HT-29 (cell line): ENCODE data around the gene GPR26. TPM values are rescaled to one million over a fixed set of nuclear protein-coding genes. Genes with fewer than 3 reads are reported as not detected.
"Not testable (repeated sequence)": the region's sequence is repeated elsewhere in the genome, so short reads cannot be mapped to it uniquely, and the experiment has no call there.

Experiments
- DNase-seq: peaks from one replicate; pipeline ENCODE4 v3.0.0-alpha.2; 2015; ENCODE audit warnings: low spot score
- total RNA-seq: library from RNA; depleted of rRNA; stranded (reverse); fragments of >200 nt; shearing (Covaris generic); gene quantifications from 2 replicates; pipeline ENCODE4 v1.2.3, GENCODE V29; 2014; rRNA removed

The GPR26 gene
- total RNA-seq, 1 experiment from 2014 or later = not detected

DNA sequence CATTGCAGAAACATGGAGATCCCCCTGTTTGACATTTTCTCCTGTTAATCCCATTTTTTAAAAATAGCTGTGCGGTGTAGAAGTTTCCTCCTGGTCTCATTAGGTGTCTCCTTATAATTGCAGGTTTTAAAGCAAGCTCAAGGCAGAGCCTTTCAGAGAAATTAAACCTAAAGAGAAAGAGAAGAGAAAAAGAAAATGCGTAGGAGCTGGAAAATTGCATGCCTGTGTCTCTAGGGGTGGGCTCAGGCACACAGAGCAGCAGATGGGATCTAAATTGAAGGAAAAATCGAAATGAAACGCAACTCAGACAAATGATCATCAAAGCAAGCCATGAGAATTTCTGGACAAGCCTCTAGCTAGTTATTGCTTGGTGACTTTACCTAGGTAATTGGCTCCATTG lies 40.1 kb downstream of the GPR26 start:
- DNase-seq = no peak

DNA sequence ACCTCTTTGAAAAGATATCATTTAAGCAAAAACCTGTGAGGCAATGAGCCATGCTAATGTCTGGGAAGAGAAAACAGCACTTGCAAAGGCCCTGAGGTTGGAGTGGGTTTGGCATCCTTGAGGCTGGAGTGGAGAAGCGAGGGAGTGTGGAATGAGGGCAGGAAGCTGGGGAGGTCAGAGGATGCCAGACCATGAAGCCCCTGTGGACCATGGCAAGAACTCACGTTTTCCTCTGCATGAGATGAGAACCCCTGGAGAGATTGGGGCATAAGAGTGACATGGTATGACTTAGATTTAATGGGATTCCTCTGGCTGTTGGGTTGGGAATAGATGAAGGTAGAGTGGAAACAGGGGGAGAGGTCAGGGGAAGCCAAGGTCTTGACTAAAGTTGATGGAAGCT lies 49.4 kb downstream of the GPR26 start:
- DNase-seq = no peak

DNA sequence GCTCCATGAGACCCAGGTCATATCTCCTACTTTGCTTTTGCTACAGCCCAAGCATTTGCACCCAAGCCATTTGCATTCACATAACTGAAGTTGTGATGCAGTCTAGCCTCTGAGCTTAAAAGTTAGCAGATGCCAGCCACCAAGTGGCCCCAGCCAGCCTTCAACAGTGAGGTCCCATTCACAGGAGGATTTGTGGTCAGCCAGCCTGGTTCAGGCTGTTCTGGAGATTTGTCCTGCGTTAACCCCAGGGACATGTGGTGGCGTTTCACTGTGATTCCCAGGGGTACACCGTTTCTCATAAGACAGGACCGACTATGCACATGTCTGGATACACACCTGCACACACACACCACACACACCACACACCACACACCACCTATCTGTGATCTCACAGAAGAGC lies 51.2 kb downstream of the GPR26 start:
- DNase-seq = no peak

DNA sequence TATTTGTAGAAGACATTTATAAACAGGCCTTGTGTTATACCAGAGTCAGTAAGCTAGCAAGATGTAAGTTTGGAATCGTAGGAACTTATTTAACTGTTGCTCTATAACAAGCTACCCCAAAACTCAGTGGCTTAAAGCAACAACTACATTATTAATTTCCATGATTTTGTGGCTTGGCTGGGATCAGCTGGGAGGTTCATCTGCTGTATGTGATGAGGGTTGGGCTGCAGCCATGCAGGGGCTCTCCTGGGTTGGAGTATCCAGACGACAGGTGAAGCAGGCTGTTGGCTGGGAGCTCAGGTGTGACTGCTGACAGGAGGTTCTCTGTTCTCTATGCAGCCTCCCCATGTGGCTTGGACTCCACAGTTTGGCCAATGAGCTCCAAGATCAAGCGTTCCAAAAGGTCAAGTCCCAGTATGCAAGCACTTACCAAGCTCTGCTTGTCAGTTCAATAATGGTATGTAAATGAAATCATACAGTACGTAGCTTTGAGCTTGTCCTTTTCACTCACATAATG lies 52.4 kb downstream of the GPR26 start:
- no peak for DNase-seq

DNA sequence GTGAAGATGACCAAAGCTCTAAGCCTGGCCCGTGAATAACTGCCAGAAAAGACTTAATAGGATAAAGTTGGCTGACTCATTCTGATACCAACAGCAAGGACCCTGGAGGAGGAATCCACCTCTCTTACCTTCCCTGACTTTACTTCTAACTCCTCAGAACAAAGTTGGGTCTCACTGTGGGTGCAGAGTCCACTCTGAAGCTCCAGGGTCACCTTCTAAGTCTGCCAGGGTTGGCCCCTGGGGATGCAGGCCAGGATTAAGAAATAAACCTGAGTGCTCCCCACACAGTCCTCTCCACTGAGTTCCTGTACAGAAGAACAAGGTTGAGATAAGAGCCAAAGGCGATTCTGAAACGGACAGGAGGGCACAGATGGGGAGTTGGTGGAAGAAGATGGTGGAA lies 54.4 kb downstream of the GPR26 start:
- DNase-seq = no peak

DNA sequence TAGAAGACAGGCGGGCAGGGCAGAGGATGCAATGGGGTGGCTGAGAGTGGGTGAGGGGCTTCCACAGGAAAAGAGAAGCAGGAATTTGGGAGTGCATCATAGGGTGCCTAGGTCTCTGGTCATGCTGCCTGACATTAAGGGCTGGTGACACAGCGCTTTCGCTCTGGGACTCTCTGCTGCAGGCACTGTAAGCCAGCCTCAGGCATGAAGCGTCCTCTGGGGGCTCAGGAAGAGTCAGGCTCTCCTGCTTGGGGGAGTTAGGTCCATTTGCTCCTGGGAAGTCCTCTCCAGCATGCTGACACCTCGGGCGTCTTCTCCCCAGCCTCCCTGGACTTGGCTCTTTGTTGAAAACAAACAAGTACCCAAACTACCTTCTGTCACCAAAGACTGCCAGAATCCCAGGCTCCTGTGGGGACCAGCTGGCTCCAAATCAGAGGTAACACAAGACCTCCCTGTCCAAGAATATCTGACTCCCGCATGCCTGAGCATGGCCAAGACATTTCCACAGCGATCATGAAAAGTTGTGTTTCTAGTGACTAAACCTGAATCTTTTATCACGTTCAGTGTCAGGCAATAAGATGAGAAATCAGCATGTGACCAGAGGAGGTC lies 55.4 kb downstream of the GPR26 start:
- DNase-seq = no peak

DNA sequence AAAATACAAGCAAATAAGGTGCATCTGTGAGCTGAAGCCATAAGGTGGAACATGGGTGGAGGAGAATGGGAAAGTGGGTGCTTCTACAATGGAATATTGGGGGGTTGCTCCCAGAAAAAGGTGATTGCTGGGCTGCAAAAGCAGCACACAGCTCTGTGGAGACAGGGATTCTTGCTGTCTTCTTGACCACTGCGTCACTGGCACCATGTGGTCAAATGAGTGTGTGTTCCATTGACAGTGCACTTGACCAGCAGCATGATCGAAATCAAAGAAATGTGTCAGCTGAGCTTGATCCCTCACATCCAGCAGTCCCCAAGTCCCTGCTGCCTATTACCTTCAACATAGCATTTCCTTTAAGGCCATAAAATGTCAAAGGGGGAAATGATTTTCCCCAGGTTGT lies 56.2 kb downstream of the GPR26 start:
- no peak for DNase-seq

DNA sequence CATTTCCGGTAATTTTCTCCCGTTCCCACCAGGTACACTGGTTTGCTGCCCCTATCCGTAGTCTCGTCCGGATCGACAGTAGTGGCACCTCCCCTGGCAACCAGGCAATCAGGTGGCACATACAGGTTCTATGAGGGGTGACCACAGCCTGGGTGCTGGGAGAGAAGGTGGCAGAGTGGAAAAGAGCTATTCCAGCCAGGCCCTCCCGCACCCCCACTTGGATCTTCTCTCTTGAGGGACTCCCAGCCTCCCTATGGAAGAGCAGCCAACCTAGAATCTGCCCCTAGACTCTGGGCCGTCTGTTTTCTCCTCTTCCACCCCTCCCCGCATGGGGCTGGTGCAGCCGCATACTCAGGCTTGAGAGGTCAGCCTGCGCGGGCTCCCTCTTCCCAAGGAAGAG lies 58.6 kb downstream of the GPR26 start:
- no peak for DNase-seq

DNA sequence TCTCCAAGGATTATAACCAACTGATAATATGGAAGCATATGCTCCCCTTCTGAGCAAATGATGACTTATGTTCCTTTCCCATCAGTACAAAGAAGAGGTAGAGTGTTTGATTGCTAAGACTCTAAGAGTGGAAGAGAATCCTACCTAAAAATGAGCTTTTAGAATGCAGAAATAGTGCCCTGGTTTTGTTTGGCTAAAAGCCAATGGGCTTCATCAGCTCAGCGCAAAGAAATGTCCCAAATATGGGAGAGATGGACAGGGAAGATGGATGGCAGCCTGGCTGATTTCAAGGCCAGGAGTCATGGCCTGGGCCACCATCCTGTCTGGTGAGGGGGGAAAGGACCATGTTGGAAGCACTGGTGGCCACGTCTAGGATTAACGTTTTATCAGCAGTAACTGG lies 60.2 kb downstream of the GPR26 start:
- DNase-seq = no peak

DNA sequence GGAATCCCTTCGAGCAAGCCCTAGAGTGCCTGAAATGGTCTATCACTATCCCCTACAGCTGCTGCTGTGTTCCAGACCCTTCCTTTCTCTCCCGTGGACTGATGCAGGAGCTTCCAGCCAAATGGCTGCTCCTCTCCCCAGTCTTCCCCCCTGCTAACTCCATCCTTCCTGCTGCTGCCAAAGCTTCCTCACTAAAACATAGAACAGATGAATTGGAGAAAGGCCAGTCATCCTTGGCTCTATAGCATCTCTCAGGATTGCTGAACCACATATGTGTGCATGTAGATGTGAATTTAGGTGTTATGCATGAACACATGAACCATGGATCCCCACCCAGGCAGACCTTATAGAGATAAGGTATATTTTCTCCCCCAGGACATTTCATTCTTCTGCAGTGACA lies 60.7 kb downstream of the GPR26 start:
- no peak for DNase-seq

DNA sequence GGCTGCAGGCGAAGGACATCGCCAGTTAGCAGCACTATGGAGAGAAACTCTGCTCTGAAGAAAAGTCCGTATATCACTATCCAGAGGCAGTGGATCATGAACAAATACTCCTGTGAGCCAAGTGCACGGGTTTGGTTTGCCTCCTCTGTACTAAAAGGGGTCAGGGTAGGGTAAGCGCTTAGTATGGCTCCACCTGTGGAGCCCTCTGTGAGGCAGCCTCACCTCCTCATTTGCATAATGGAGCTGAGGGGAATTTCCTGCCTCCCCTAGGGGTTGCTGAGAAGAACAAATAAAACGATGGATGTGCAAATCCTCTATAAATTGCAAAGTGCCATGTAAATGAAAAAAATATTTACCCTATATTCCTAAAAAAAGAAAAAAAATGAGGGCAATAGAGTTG lies 63.4 kb downstream of the GPR26 start:
- DNase-seq = no peak

DNA sequence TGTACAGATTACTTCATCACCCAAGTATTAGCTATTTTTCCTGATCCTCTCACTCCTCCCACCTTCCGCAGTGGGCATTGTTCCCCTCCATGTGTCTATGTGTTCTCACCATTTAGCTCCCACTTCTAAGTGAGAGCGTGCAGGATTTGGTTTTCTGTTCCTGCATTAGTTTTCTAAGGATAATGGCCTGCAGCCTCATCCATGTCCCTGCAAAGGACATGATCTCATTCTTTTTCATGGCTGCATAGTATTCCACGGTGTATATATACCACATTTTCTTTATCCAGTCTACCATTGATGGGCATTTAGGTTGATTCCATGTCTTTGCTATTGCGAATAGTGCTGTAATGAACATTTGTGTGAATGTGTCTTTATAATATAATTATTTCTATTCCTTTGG lies 70.8 kb downstream of the GPR26 start:
- not testable (repeated sequence) for DNase-seq

DNA sequence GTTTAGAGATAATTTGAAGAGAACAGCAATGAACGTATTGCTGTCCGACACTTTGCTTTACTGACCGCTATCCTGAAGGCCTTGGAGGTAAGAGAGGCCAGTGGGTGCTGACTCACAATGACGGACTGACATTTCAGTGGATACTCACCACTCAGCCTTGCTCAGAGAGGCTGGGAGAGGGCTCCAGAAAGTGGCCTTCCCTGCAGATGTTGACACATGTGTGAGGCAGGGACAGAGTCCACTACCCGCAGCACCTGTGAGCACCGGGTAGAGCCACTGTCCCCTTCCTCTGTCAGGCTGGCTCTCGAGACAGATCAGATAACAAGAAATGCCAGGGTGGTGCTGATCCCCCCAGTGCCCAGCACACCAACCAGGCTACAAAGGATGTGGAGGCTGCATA lies 75.0 kb downstream of the GPR26 start:
- no peak for DNase-seq

DNA sequence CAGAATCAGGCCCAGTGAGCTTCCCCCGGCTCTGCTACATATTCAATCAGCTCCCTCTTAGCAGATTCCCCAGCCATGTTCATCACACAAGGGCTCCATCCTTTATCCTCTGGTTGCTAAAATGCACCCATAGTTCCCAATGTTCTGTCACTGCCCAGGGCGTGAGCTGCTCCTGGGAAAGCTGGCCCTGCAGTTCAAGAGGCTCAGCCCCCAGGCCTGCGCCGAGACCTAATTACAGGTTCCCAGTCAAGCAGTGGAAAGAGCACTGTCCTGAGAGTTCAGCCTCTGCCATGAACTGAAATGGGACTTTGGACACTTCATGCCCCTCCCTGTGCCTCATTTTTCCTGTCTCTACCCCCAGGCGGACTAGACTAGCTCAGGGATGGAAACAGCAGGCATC lies 75.6 kb downstream of the GPR26 start:
- DNase-seq = no peak

DNA sequence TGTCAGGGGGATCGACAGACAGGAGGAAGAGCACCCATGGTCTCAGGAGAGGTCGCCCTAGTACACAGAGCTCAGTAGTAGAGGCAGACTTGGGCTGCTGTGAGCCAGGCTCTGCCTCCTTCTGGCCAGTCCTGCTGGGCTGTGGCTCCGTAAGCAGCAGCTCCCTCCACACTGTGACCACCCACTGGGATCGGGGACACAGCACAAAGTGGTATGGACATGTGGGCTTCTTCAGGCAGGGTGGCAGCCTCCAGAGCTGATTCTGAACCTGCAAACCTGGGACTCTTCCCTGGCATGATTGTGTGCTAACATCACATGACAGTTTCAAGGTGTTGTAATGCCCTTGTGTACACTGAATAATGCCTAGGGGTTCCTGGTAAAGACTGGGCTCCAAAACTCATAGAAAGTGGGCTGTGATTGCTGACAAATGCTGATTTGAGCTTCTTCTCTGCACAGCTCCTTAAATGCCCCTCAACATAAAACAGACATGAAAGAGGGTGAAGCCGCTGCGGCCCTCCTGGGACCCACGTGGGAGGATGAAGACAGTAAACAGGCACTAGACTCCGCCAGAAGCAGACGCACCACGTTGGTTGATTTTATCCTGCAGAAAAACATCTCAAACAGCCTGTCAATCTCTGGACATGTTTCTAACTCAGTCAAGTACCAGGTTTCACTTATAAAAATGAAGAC lies 76.7 kb downstream of the GPR26 start:
- DNase-seq = no peak

DNA sequence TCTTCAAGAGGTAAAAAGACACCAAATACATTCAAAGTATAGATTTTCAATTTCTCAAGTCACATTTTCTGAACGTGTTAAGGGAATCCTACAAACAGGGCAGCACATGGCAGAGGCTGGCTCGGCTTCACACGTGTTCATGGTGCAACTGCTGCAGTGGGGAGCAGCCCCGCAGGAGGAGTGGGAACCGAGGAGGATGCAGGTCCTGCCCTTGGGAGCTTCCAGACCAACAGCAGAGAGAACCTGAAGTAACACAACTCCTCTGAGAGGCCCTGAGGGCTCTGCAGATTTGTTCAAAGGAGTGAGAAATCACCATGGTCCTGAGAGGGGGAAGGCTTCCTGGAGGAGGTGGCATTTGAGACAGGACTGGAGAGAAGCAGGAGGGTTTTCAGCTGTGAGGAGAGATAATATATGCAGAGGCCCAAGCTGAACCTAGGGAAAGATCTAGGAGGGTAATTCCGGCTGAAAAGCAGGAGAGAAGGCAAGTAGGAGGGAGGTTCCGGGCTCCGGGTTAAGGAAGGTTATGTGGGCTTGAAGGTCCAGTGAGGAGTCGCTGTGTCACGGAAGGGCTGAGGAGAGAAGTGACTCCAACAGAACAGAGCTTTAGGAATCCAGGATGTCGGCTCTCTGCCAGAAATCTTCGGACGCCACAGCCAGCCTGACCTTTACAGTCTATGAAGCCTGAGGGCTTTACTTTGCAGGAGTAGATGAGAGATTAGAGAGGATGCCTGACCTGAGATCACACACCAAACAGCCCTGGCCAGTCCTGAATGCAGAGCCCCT lies 77.5 kb downstream of the GPR26 start:
- DNase-seq = no peak

DNA sequence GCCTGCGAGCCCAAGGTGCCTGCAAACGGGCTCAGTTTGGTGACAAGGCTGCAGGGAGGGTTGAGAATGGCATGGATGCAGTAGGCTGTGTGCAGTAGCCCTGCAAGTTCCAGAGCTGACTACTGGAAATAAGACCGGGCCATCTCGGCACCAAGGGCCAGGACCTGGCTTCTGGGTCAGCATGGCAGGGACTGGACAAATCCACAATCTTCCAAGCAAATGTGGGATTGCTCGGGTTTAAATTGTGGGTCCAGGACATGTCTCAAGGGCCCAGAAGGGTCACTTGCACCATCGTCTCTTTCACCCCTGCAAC lies 78.0 kb downstream of the GPR26 start:
- DNase-seq = no peak

Other genes with a start within 250 kb of the GPR26 start
- not detected in 2 replicates for gene CPXM2, start 225.5 kb downstream of the GPR26 start, total RNA-seq